GM12873 (cell line): ENCODE measurements around the gene ASZ1.

Experiments used
- CTCF ChIP-seq: IDR thresholded peaks from 2 replicates; pipeline ENCODE4 v1.5.1; 2012; ENCODE audit warnings: low read depth, mild to moderate bottlenecking, moderate library complexity, low read length, control low read depth; ENCODE audit not compliant: insufficient read depth; ENCODE audit errors: missing control alignments

Gene ASZ1

GRCh38 chr7:117427258-117427701 is at the start of gene ASZ1:
Gene ASZ1, minus strand, starts transcription at chr7:117427493. Its CDS starts 33 bp downstream, at chr7:117427460.
- TF ChIP-seq CTCF: no peak

GRCh38 chr7:117476557-117477215 is 49.4 kb upstream of the ASZ1 start:
- TF ChIP-seq CTCF: no peak

GRCh38 chr7:117472335-117472734 is 45.0 kb upstream of the ASZ1 start:
- TF ChIP-seq CTCF: no peak

GRCh38 chr7:117470777-117471176 is 43.5 kb upstream of the ASZ1 start:
- TF ChIP-seq CTCF: no peak

- no peak for TF ChIP-seq CTCF
These were observed 40.9 kb upstream of the ASZ1 start for GRCh38 chr7:117468174-117468573.

GRCh38 chr7:117459735-117460134 is 32.4 kb upstream of the ASZ1 start:
- TF ChIP-seq CTCF: no peak

- TF ChIP-seq CTCF: peak; percentile 54
These were observed 31.8 kb upstream of the ASZ1 start for GRCh38 chr7:117458977-117459583.
